ENCODE measurements around the gene HOXA9.

HOXA9 gene

GRCh38 chr7:27165089-27165995 lies at the start of gene HOXA9:
Gene HOXA9 (minus strand): TSS chr7:27165537. CDS start chr7:27165457, 80 bp downstream.
- H3K27me3 Mint-ChIP-seq, result peaks cover 53% of the 10 kb centered on the region
- H3K4me3 Mint-ChIP-seq, result peak within 1 kb of the TSS; percentile 57
- peak within 1 kb of the TSS; percentile 81 for H3K27ac Mint-ChIP-seq
- H3K4me1 Mint-ChIP-seq, result peaks cover 22% of the 10 kb centered on the region
- H3K36me3 Mint-ChIP-seq, result peaks cover 2% of the 10 kb centered on the region
- H3K9me3 Mint-ChIP-seq, result no peaks in the 10 kb centered on the region

- Mint-ChIP-seq H3K9me3 (no peaks in the 10 kb centered on the region), H3K4me1 (peaks cover 15% of the 10 kb centered on the region), H3K27ac (no peak overlapping the region), H3K4me3 (no peak overlapping the region), H3K36me3 (no peaks in the 10 kb centered on the region), H3K27me3 (peaks cover 62% of the 10 kb centered on the region)
These were observed 49.1 kb upstream of the HOXA9 start for GRCh38 chr7:27214239-27214950.

GRCh38 chr7:27213433-27214238 lies 48.3 kb upstream of the HOXA9 start:
- peaks cover 64% of the 10 kb centered on the region for H3K27me3 Mint-ChIP-seq
- no peaks in the 10 kb centered on the region for H3K36me3 Mint-ChIP-seq
- H3K4me3 Mint-ChIP-seq, result no peak overlapping the region
- H3K27ac Mint-ChIP-seq, result no peak overlapping the region
- no peaks in the 10 kb centered on the region for H3K9me3 Mint-ChIP-seq
- H3K4me1 Mint-ChIP-seq, result peaks cover 15% of the 10 kb centered on the region

GRCh38 chr7:27212497-27213432 lies 47.4 kb upstream of the HOXA9 start:
- H3K4me1 Mint-ChIP-seq, result peaks cover 15% of the 10 kb centered on the region
- H3K27me3 Mint-ChIP-seq, result peaks cover 67% of the 10 kb centered on the region
- no peak overlapping the region for H3K27ac Mint-ChIP-seq
- no peaks in the 10 kb centered on the region for H3K9me3 Mint-ChIP-seq
- no peaks in the 10 kb centered on the region for H3K36me3 Mint-ChIP-seq
- H3K4me3 Mint-ChIP-seq, result no peak overlapping the region

GRCh38 chr7:27211764-27212204 lies 46.4 kb upstream of the HOXA9 start:
- H3K27me3 Mint-ChIP-seq, result peaks cover 68% of the 10 kb centered on the region
- H3K4me1 Mint-ChIP-seq, result peaks cover 15% of the 10 kb centered on the region
- no peaks in the 10 kb centered on the region for H3K36me3 Mint-ChIP-seq
- no peak overlapping the region for H3K4me3 Mint-ChIP-seq
- H3K27ac Mint-ChIP-seq, result no peak overlapping the region
- H3K9me3 Mint-ChIP-seq, result no peaks in the 10 kb centered on the region

- peaks cover 69% of the 10 kb centered on the region for H3K27me3 Mint-ChIP-seq
- H3K36me3 Mint-ChIP-seq, result no peaks in the 10 kb centered on the region
- no peak overlapping the region for H3K27ac Mint-ChIP-seq
- no peak overlapping the region for H3K4me3 Mint-ChIP-seq
- H3K4me1 Mint-ChIP-seq, result peaks cover 16% of the 10 kb centered on the region
- H3K9me3 Mint-ChIP-seq, result no peaks in the 10 kb centered on the region
These were observed 45.7 kb upstream of the HOXA9 start for GRCh38 chr7:27211084-27211446.

- peaks cover 69% of the 10 kb centered on the region for H3K27me3 Mint-ChIP-seq
- H3K4me3 Mint-ChIP-seq, result peak overlapping the region; percentile 47
- no peaks in the 10 kb centered on the region for H3K9me3 Mint-ChIP-seq
- H3K27ac Mint-ChIP-seq, result no peak overlapping the region
- peaks cover 20% of the 10 kb centered on the region for H3K4me1 Mint-ChIP-seq
- no peaks in the 10 kb centered on the region for H3K36me3 Mint-ChIP-seq
These were observed 45.2 kb upstream of the HOXA9 start for GRCh38 chr7:27210441-27211083.

GRCh38 chr7:27209933-27210440 lies 44.6 kb upstream of the HOXA9 start:
- Mint-ChIP-seq H3K4me3 (peak overlapping the region; percentile 47), H3K27ac (no peak overlapping the region), H3K36me3 (no peaks in the 10 kb centered on the region)

GRCh38 chr7:27208998-27209397 lies 43.7 kb upstream of the HOXA9 start:
- no peak overlapping the region for H3K4me3 Mint-ChIP-seq
- H3K27me3 Mint-ChIP-seq, result peaks cover 67% of the 10 kb centered on the region
- peaks cover 29% of the 10 kb centered on the region for H3K4me1 Mint-ChIP-seq
- no peak overlapping the region for H3K27ac Mint-ChIP-seq
- no peaks in the 10 kb centered on the region for H3K9me3 Mint-ChIP-seq
- no peaks in the 10 kb centered on the region for H3K36me3 Mint-ChIP-seq

More at GRCh38 chr7:27209933-27210440, 44.6 kb upstream of the HOXA9 start:
- H3K4me1 Mint-ChIP-seq, result peaks cover 24% of the 10 kb centered on the region
- peaks cover 68% of the 10 kb centered on the region for H3K27me3 Mint-ChIP-seq
- no peaks in the 10 kb centered on the region for H3K9me3 Mint-ChIP-seq

GRCh38 chr7:27207348-27207985 lies 42.1 kb upstream of the HOXA9 start:
- Mint-ChIP-seq H3K27me3 (peaks cover 69% of the 10 kb centered on the region), H3K9me3 (no peaks in the 10 kb centered on the region), H3K36me3 (no peaks in the 10 kb centered on the region), H3K4me3 (no peak overlapping the region), H3K27ac (no peak overlapping the region), H3K4me1 (peaks cover 23% of the 10 kb centered on the region)

GRCh38 chr7:27205325-27206280 lies 40.3 kb upstream of the HOXA9 start:
- Mint-ChIP-seq H3K9me3 (no peaks in the 10 kb centered on the region), H3K4me1 (peaks cover 36% of the 10 kb centered on the region), H3K27me3 (peaks cover 70% of the 10 kb centered on the region), H3K27ac (no peak overlapping the region), H3K4me3 (peak overlapping the region; percentile 54), H3K36me3 (no peaks in the 10 kb centered on the region)

GRCh38 chr7:27204851-27205322 lies 39.5 kb upstream of the HOXA9 start:
- Mint-ChIP-seq H3K4me1 (peaks cover 34% of the 10 kb centered on the region), H3K4me3 (no peak overlapping the region), H3K36me3 (no peaks in the 10 kb centered on the region), H3K27ac (no peak overlapping the region), H3K9me3 (no peaks in the 10 kb centered on the region), H3K27me3 (peaks cover 67% of the 10 kb centered on the region)

Data from activated naive CD4-positive, alpha-beta T cell treated with anti-CD3 and anti-CD28 coated beads, Interleukin-2, amount 50 U/mL, for 24 hours (primary cell).